Neuron (in vitro differentiated cells): Measurements from ENCODE around the gene GPR107.
A peak's percentile ranks its signal among the peaks of the same experiment; 100 is the strongest.

ENCODE experiments used
- H2AFZ ChIP-seq: one replicate; pipeline ENCODE4 v1.6.1; 2013; ENCODE audit warnings: low read depth, mild to moderate bottlenecking, inconsistent platforms, low read length, moderate library complexity
- H3K27me3 ChIP-seq: one replicate; pipeline ENCODE4 v1.6.1; 2013; ENCODE audit warnings: low read length; ENCODE audit not compliant: insufficient read depth
- H3K36me3 ChIP-seq: one replicate; pipeline ENCODE4 v1.6.1; 2013; ENCODE audit warnings: low read length; ENCODE audit not compliant: insufficient read depth
- H3K4me1 ChIP-seq: one replicate; pipeline ENCODE4 v1.6.1; 2013; ENCODE audit warnings: low read length; ENCODE audit not compliant: insufficient read depth
- H3K4me3 ChIP-seq: 2 replicates; pipeline ENCODE4 v1.5.1; 2013; ENCODE audit warnings: mild to moderate bottlenecking, low read length, moderate library complexity
- H3K9me3 ChIP-seq: one replicate; pipeline ENCODE4 v1.6.1; 2013; ENCODE audit warnings: low read length

The GPR107 gene

GRCh38 chr9:130054325-130054786 lies 650 bp downstream of the GPR107 start:
- no peaks in the 10 kb centered on the region for H3K27me3 ChIP-seq
- H3K4me1 ChIP-seq = peaks cover 10% of the 10 kb centered on the region
- H3K9me3 ChIP-seq = no peaks in the 10 kb centered on the region
- peak overlapping the region; percentile 90 for H2AFZ ChIP-seq
- peaks cover 4% of the 10 kb centered on the region for H3K36me3 ChIP-seq
- peak overlapping the region; percentile 97 for H3K4me3 ChIP-seq

- peak overlapping the region; percentile 97 for H3K4me3 ChIP-seq
Measured at GRCh38 chr9:130054820-130055219, 1.1 kb downstream of the GPR107 start.

DNA sequence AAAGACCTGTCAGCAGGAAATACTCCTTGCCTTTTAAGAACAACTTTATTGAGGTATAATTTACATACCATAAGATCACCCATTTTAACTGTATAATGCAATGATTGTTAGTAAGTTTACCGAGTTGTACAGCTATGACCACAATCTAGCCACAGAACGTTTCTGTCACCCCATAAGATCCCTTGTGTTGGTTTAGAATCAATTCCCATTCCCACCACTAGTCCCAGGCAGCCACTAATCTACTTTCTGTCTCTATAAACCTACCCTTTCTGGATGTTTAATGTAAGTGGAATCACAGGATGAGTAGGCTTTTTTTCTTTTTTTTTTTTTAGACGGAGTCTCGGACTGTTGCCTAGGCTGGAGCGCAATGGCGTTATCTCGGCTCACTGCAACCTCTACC lies 4.4 kb downstream of the GPR107 start:
- H3K27me3 ChIP-seq = no peaks in the 10 kb centered on the region
- peaks cover 2% of the 10 kb centered on the region for H3K9me3 ChIP-seq
- H3K4me1 ChIP-seq = peaks cover 7% of the 10 kb centered on the region
- peaks cover 6% of the 10 kb centered on the region for H3K36me3 ChIP-seq
- H3K4me3 ChIP-seq = no peak overlapping the region
- no peak overlapping the region for H2AFZ ChIP-seq

More at GRCh38 chr9:130054820-130055219, 1.1 kb downstream of the GPR107 start:
- Histone ChIP-seq H3K9me3 (no peaks in the 10 kb centered on the region), H3K27me3 (no peaks in the 10 kb centered on the region), H3K4me1 (peaks cover 10% of the 10 kb centered on the region), H2AFZ (no peak overlapping the region), H3K36me3 (peaks cover 4% of the 10 kb centered on the region)

GRCh38 chr9:130058887-130059286 lies 5.2 kb downstream of the GPR107 start:
- Histone ChIP-seq H3K4me3 (no peak overlapping the region), H3K4me1 (peaks cover 6% of the 10 kb centered on the region), H3K9me3 (peaks cover 2% of the 10 kb centered on the region), H3K27me3 (no peaks in the 10 kb centered on the region), H2AFZ (no peak overlapping the region), H3K36me3 (peaks cover 6% of the 10 kb centered on the region)

DNA sequence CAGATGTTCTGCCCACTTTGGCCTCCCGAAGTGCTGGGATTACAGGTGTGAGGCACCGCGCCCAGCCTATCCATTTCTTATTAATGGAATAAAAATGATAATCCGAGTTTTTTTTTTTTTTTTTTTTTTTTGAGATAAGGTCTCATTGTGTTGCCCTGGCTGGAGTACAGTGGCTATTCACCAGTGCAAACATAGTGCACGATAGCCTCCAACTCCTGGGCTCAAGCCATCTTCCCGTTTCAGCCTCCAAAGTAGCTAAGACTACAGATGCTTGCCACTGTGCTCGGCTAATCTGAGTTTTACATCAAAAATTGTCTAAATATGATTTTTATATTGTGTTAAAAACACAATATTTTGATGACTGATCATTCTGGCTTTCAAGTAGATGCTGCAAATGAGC lies 6.6 kb downstream of the GPR107 start:
- Histone ChIP-seq H3K9me3 (peaks cover 2% of the 10 kb centered on the region), H3K4me3 (no peak overlapping the region), H3K4me1 (no peaks in the 10 kb centered on the region), H2AFZ (no peak overlapping the region), H3K27me3 (no peaks in the 10 kb centered on the region), H3K36me3 (peaks cover 9% of the 10 kb centered on the region)

GRCh38 chr9:130062750-130063149 lies 9.0 kb downstream of the GPR107 start:
- peaks cover 2% of the 10 kb centered on the region for H3K9me3 ChIP-seq
- H3K36me3 ChIP-seq = peaks cover 9% of the 10 kb centered on the region
- no peak overlapping the region for H2AFZ ChIP-seq
- H3K27me3 ChIP-seq = no peaks in the 10 kb centered on the region
- no peak overlapping the region for H3K4me3 ChIP-seq
- H3K4me1 ChIP-seq = no peaks in the 10 kb centered on the region

DNA sequence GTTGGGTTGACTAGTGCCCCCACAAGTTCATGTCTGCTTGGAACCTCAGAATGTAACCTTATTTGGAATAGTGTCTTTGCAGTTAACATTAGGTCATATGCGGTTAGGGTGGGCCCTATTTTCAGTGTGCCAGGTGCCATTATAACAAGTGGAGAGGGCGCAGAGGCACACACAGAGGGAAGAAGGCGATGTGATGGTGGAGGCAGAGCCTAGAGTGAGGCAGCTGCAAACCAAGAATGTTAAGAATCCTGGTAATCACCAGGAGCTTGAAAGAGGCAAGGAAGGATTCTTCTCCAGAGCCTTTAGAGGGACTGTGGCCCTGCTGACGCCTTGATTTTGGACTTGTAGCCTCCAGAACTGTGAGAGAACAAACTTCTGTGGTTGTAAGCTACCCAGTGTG lies 10.9 kb downstream of the GPR107 start:
- peaks cover 2% of the 10 kb centered on the region for H3K9me3 ChIP-seq
- no peaks in the 10 kb centered on the region for H3K4me1 ChIP-seq
- no peak overlapping the region for H2AFZ ChIP-seq
- peaks cover 5% of the 10 kb centered on the region for H3K36me3 ChIP-seq
- no peaks in the 10 kb centered on the region for H3K27me3 ChIP-seq
- H3K4me3 ChIP-seq = no peak overlapping the region

DNA sequence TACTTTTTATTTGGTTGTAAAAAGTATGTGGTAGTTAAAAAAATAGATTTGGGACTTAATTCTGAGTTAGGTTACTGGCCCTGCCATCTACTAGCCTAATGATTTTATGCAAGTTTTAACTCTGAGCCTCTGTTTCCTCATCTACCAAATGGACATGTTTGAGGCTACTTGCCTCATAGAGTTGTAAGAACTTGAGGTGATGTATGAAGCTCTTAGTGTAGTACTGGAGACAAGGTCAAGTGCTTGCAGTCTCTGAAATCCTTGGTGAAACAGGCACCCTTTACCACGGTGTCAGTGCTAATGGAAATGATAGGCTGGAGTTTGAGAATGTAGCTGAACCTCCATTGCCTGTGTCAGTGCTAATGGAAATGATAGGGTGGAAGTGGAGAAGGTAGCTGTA lies 15.3 kb downstream of the GPR107 start:
- Histone ChIP-seq H3K27me3 (no peaks in the 10 kb centered on the region), H2AFZ (no peak overlapping the region), H3K9me3 (no peaks in the 10 kb centered on the region), H3K4me3 (no peak overlapping the region), H3K4me1 (no peaks in the 10 kb centered on the region), H3K36me3 (peaks cover 3% of the 10 kb centered on the region)

- H3K4me1 ChIP-seq = no peaks in the 10 kb centered on the region
- H2AFZ ChIP-seq = no peak overlapping the region
- peaks cover 21% of the 10 kb centered on the region for H3K36me3 ChIP-seq
- no peak overlapping the region for H3K4me3 ChIP-seq
- H3K9me3 ChIP-seq = no peaks in the 10 kb centered on the region
- H3K27me3 ChIP-seq = no peaks in the 10 kb centered on the region
Measured at GRCh38 chr9:130072515-130073235, 19.0 kb downstream of the GPR107 start.

DNA sequence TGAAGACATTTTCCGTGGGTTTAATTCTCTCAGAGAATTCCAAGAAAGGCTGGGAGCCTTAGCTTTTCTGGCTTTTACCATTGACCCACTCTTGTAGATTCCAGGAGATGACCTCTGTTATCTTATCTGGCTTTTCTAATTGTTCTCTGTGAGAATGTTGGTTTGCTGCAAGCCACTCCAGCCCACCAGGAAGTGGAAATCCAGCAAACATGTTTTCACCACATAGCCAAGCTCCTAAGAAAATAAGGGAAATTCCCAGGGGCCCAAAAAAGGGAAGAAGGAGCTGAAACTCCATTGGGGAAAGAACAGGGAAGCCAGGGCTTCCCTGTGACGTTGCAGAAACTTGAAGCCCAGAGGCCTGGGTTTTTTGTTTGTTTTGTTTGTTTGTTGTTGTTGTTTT lies 19.7 kb downstream of the GPR107 start:
- Histone ChIP-seq H3K9me3 (no peaks in the 10 kb centered on the region), H2AFZ (no peak overlapping the region), H3K27me3 (no peaks in the 10 kb centered on the region), H3K4me3 (no peak overlapping the region), H3K36me3 (peaks cover 26% of the 10 kb centered on the region), H3K4me1 (no peaks in the 10 kb centered on the region)

DNA sequence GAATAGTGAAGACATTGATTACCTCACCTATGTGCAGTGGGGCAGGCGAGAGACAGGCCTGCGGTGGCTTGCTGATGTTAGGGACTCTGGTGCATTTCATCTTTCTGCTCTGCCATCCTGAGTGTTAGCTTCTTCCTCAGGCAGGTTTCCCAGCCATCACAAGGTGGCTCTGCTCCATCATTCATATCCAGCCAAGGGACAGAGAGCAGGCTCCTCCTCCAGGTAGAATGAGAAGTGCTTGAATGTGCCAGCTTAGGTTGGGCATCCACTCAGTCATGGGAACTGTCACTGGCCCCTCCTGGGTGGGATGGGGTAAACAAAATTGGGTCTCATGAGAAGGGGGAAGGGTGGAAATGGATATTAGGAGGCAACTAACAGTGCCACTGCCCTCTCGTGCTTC lies 24.8 kb downstream of the GPR107 start:
- Histone ChIP-seq H3K4me3 (no peak overlapping the region), H3K36me3 (peaks cover 57% of the 10 kb centered on the region), H3K27me3 (no peaks in the 10 kb centered on the region), H2AFZ (no peak overlapping the region), H3K9me3 (no peaks in the 10 kb centered on the region), H3K4me1 (no peaks in the 10 kb centered on the region)

DNA sequence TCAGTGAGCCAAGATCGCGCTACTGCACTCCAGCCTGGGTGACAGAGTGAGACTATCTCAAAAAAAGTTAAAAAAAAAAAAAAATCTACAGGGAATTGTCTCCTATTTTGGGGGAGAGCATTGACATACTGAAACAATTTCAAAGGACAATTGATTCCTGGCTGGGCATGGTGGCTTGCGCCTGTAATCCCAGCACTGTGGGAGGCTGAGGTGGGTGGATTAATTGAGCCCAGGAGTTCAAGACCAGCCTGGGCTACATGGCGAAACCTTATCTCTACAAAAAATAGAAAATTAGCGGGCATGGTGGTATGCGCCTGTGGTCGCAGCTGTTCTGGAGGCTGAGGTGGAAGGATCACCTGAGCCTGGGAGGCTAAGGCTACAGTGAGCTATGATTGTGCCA lies 30.6 kb downstream of the GPR107 start:
- no peak overlapping the region for H3K4me3 ChIP-seq
- H2AFZ ChIP-seq = no peak overlapping the region
- H3K27me3 ChIP-seq = no peaks in the 10 kb centered on the region
- H3K9me3 ChIP-seq = no peaks in the 10 kb centered on the region
- H3K4me1 ChIP-seq = no peaks in the 10 kb centered on the region
- peaks cover 48% of the 10 kb centered on the region for H3K36me3 ChIP-seq

GRCh38 chr9:130088051-130088450 lies 34.3 kb downstream of the GPR107 start:
- Histone ChIP-seq H3K4me1 (no peaks in the 10 kb centered on the region), H2AFZ (no peak overlapping the region), H3K9me3 (no peaks in the 10 kb centered on the region), H3K36me3 (peaks cover 49% of the 10 kb centered on the region), H3K27me3 (no peaks in the 10 kb centered on the region), H3K4me3 (no peak overlapping the region)

GRCh38 chr9:130089141-130089540 lies 35.4 kb downstream of the GPR107 start:
- Histone ChIP-seq H3K9me3 (no peaks in the 10 kb centered on the region), H3K4me3 (no peak overlapping the region), H2AFZ (no peak overlapping the region), H3K27me3 (no peaks in the 10 kb centered on the region), H3K36me3 (peaks cover 49% of the 10 kb centered on the region), H3K4me1 (no peaks in the 10 kb centered on the region)
